GM19023 (cell line): ENCODE data around the gene CARMIL1.
"Not testable (repeated sequence)": the region's sequence is repeated elsewhere in the genome, so short reads cannot be mapped to it uniquely, and the experiment has no call there.

ENCODE experiments used
- ATAC-seq: cut with Tn5 transposase; IDR thresholded peaks from one replicate; pipeline ENCODE4 v1.9.1; 2021; ENCODE audit warnings: mild to moderate bottlenecking, moderate library complexity; ENCODE audit not compliant: unreplicated experiment

CARMIL1 gene

GRCh38 chr6:25434921-25435320 lies 155.7 kb downstream of the CARMIL1 start:
- no peak for ATAC-seq

DNA sequence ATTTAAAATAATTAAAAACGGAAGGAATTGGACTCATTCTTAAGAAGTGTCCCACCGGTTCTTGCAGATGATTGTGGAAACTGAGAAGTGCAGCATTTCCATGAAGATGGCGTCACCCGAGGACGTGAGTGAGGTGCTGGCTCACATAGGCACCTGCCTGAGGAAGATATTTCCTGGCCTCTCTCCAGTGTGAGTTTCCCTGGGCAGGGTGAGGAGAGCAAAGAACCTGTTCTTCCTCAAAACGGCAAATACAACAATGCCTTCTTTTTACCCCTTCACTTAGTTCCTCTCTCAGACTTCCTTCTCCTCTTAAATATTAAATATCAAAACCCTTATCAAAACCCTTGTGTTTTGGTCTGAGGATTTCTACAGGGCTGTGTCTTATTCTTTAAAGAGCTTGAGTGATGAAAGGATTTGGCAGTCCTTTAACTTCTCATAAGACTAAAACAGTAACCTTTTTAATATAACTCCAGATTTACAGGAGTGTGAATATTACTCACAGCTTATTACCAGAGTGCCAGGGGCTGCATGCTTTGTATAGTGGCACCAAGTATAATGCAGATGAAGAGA lies 156.3 kb downstream of the CARMIL1 start:
- no peak for ATAC-seq

DNA sequence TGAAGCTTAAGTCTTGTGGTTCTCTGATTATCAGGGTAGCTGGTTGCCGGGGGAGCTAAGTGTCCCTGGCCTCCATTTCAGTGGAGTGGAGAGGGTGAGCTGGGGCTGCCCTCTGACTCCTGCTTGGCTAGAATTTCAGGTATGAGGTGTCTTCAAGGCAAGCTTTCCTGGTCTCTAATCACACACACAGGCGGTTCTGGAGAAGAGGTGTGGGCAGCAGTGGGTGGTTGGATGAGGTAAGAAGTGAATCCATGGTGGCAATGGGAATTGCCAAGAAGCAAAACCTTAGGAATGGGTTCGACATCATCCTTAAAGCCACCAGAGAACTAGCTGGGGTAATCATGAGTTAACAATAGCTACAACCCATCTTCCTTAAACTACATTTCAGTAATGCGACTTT lies 157.6 kb downstream of the CARMIL1 start:
- ATAC-seq, result no peak

DNA sequence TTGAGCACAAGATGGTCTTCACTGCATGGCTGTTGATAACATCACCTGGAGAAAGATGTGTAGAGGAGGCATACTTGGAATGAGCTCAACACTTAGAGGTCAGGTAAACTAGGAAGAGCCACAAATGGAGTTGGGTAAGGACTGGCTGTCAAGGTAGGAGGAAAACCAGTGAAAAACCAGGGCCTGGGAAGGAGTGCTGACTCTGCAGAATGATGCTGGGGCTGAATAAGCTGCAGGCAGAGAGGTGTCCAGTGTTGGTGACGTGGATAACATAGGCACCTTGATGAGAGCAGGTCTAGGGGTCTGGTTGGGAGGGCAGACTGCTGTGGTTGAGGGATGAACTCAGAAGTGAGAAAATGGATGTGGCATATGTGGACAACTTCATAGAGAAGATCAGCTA lies 160.2 kb downstream of the CARMIL1 start:
- no peak for ATAC-seq

DNA sequence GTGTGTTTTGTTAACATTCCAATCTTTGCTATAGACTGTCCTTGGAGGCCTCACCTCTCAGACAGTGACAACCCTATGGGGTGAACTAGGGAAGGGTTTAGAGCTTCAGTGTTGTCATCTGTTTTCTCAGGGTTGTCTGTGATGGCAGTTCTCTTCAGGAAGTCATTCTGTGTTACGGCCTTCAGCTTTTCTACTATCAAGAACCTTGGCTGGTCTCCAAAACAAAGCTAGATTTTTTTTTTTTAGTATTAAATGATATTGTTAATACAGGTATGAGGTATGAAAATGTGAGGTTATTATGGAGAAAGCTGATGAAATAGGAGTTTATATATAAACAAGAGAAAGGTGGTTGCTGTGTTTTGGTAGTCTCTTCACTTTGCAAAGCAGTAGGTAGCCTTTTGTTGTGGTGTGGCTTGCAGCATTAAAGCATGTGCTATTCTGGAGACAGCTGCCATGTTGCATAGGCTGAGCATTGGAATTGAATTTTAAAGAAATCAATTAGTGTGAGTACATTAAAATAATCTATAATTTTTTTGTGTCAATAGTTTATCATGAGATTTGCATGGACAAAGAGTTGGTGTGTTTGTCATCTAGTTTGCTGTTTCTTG lies 162.6 kb downstream of the CARMIL1 start:
- no peak for ATAC-seq

DNA sequence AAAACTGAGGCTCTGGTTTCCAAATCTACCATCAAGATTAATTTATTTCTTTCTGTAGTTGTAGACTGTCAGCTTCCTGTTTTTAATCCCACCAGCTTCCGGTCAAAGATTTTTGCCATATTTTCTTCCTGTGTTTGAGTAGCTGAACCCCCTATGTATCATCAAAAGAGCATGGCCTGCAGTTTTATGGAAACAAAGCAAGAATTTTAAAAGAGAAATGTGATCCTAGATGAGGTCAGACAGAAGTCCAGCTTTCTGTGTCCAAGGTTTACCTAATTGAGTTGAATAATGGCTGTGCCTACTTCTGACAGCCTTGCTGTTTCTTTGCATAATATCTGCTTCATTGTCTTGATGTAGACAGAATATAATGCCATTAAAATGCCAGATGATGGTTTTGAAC lies 163.7 kb downstream of the CARMIL1 start:
- no peak for ATAC-seq

GRCh38 chr6:25444521-25444920 lies 165.3 kb downstream of the CARMIL1 start:
- not testable (repeated sequence) for ATAC-seq

DNA sequence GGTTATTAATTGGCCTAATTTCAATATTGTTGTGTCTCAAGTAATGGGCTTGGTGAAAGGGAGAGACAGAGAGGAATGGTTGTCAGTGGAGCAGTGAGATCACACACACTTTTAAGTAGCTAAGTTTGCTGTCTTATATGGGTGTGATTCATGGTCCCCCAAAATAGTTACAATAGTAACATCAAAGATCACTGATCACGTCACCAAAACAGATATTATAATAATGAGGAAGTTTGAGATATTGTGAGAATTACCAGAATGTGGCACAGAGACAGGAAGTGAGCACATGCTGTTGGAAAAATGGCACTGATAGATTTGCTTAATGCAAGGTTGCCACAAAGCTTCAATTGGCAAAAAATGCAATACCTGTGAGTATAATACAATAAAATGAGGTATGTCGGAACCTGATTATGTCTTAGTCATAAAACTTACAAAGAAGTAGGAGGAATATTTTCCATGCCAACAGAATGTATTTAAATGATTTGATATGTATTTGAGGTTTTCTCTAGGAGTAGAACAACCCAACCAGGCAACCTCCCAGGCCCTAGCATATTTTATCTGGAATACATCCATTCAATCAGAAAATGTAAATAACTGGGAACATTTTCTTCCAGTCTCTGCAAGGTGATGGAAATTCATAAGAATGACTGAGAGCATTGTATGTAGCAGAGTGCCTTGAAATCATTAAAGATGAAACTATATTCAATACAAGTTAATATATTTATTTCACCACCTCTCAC lies 167.8 kb downstream of the CARMIL1 start:
- ATAC-seq, result no peak

DNA sequence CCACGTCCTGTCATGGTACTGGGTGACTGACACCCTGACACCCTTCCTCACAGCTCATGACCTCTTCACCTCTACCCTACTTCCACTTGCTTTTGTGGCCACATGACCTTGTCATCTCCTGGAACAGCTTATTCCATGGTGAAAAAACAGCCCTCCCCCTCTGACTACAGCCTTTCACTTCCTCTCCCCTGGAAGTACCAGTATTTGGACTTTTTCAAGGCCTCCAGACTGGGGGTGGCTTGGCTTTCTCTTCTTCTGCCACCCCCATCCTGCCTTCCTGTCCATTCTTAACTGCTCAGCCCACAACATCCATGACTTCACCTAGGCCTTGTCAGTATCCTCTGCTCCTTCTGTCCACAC lies 168.4 kb downstream of the CARMIL1 start:
- no peak for ATAC-seq

- no peak for ATAC-seq
Observed at GRCh38 chr6:25448965-25449538, 169.9 kb downstream of the CARMIL1 start.

DNA sequence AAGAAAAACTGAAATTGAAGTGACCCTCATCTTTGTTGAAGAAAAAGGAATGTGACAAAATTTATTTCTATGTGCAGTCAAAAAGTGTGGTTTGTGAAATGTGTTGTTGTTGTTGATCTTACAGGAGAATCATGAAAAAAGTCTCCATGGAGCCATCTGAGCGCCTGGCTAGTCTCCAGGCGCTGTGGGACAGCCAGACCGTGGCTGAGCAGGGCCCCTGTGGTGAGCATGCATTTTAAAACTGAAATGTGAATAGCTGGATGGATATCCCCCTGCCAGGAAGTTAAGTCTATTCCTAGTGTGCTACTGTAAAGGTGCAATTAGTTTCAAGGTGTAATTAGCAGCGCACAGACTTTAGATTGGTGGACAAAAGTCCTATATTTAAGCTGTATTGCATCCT lies 170.6 kb downstream of the CARMIL1 start:
- ATAC-seq, result no peak

DNA sequence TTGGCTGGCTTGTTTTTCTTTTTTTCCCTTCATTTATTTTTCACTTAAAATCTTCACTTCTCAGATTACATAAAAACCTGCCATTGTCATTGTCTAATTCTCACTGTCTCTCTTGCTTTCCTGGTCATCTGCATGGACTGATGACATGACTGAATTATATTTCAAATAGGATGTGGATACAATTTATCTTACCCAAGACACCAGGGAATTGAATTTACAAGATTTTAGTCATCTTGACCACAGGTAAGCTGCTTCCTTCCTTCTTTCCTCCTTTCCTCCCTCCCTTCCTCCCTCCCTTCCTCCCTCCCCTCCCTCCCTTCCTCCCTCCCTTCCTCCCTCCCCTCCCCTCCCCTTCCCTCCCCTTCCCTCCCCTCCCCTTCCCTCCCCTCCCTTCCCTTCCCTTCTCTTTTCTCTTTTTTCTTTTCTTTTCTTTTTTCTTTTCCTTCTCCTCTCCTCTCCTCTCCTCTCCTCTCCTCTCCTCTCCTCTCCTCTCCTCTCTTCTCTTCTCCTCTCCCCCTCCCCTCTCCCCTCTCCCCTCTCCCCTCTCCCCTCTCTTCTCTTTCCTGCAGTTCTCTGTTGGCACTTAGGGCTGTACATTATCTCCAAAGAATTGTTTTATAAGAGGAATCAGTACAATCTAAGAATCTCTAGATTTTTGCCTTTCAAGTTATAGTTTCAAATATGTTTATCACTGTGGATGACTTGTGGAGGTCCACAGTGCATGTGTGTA lies 171.5 kb downstream of the CARMIL1 start:
- ATAC-seq, result no peak

DNA sequence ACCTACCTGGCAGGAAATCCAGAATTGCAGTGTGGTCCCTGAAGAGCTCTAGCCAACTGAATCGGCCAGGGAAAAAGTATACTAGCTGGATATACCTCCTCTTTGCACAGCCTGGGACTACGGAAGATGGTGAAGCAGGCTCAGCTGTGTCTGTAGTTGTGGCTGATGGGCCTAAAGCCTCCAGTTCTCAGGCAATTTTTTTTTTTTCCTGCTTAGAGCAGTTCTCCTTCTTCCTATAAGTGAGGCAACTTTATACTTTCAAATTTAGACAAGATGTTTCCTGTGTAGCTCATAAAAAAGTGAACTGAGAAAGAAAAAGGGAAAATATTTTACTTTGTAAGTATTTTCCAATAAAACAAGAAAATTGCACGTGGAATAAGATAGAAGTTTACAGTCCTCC lies 172.9 kb downstream of the CARMIL1 start:
- no peak for ATAC-seq

DNA sequence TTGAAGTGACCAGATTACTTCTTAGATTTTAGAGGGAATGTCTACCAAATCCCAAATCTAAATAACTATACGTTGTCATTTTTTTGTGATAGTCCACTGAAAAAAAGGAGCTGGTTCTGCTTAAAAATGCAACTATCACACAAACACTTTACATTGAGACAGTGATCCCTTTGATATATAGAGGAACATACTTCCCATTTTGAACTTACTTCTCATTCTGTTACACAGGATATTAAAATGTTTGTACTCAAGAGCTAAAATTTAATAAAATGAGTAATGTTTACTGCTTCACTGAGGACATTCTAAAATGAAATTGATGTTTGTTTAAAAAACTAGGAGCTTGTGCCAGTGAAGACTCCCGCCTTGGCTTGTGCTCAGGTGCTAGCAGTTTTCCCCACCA lies 174.1 kb downstream of the CARMIL1 start:
- ATAC-seq, result no peak

GRCh38 chr6:25454136-25454535 lies 175.0 kb downstream of the CARMIL1 start:
- no peak for ATAC-seq

GRCh38 chr6:25456249-25457040 lies 177.3 kb downstream of the CARMIL1 start:
- ATAC-seq, result no peak

GRCh38 chr6:25457516-25457915 lies 178.3 kb downstream of the CARMIL1 start:
- no peak for ATAC-seq

- no peak for ATAC-seq
Observed at GRCh38 chr6:25458485-25458884, 179.3 kb downstream of the CARMIL1 start.

DNA sequence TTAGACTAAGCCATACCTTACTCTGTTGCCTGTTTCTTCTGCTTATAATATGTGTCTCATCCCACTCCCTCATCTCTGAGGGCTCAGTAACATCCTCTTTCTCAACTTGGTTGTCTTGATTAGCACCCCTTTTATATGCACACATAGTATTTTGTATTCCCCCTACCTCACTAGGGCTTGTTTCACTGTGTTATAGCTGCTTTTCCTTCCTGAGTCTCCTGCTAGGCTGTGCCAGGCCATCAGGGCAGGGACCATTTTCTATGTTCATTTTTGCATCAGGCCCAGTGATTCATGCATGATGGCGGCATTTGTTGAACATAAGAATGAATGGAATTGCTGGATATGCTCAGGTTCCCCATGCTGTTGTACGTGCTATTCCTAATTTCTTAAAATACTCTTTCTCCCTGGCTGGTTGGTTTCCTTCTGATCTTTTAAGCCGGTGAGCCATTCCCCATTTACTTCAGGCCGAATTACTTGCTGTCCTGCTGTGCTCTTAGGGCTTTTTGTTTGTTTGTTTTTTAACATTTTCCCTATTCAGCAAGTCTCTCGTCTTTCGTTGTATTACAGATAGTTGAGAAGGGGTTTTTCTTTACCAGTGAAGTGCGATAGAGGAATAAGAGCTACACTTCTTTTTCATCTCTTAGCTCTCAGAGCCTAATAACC lies 183.2 kb downstream of the CARMIL1 start:
- ATAC-seq, result no peak

- no peak for ATAC-seq
Observed at GRCh38 chr6:25463441-25463840, 184.3 kb downstream of the CARMIL1 start.
